Measurements from ENCODE around the gene BDKRB2. TPM values are rescaled to one million over a fixed set of nuclear protein-coding genes. Genes with fewer than 3 reads are reported as not detected.

Gene BDKRB2
- total and polyA plus RNA-seq, 2 donors (not counting 1 experiment from before 2014, with no cell fraction given), result not detected

GRCh38 chr14:96287856-96288255 is 83.2 kb downstream of the BDKRB2 start:
- DNase-seq (no peak), ATAC-seq (ENCODE audit: low read depth) (no peak)
- no peaks in the 10 kb centered on the region for H3K27me3 ChIP-seq (replicated peaks in 1 of 4; ENCODE audit: control extremely low read depth in 1 of 4, control insufficient read depth in 3 of 4, insufficient read depth in 4 of 4, low read length in 3 of 4)
- Mint-ChIP-seq H3K9me3 (ENCODE audit: insufficient read depth) (no peaks in the 10 kb centered on the region), H3K4me1 (no peaks in the 10 kb centered on the region), H3K4me3 (no peak overlapping the region), H3K27me3 (no peaks in the 10 kb centered on the region), H3K27ac (no peak overlapping the region)
- H4K20me1 ChIP-seq (ENCODE audit: control insufficient read depth, insufficient read depth, low read length, poor library complexity, severe bottlenecking), result no peaks in the 10 kb centered on the region
- CTCF ChIA-PET, result no interaction called here
- H3K4me2 ChIP-seq (replicated peaks; ENCODE audit: low read depth, low read length, poor library complexity, severe bottlenecking), result no peak overlapping the region
- peaks cover 2 to 53% of the 10 kb centered on the region in 2 experiments for H3K36me3 ChIP-seq (replicated peaks in 1 of 2; ENCODE audit: control extremely low read depth in 1 of 2, control insufficient read depth in 1 of 2, extremely low read depth in 1 of 2, insufficient read depth in 2 of 2, low read length in 1 of 2)
- H3K9ac ChIP-seq (ENCODE audit: low read length), result no peak overlapping the region
- POLR2A ChIA-PET, result no interaction called here
- H2AFZ ChIP-seq (ENCODE audit: insufficient read depth, low read depth, low read length, poor library complexity, severe bottlenecking), result no peak overlapping the region
- no peaks in the 10 kb centered on the region for H3K9me3 ChIP-seq (ENCODE audit: control extremely low read depth in 1 of 3, control insufficient read depth in 2 of 3, insufficient read depth in 1 of 3, low read length in 2 of 3)
- intact Hi-C loops (cut with micrococcal nuclease), result no loop called here
- no peak overlapping the region for H3K4me3 ChIP-seq (ENCODE audit: control extremely low read depth in 1 of 5, extremely low read depth in 1 of 5, insufficient read depth in 1 of 5, low read depth in 2 of 5, low read length in 4 of 5)
- no peaks in the 10 kb centered on the region for H3K79me2 ChIP-seq (ENCODE audit: control insufficient read depth, insufficient read depth, low read length)
- WGBS (ENCODE audit: insufficient coverage), result no CpG with 5 or more reads among the region's 1 CpG
- TF ChIP-seq EZH2 (IDR thresholded peaks at IDR 0.05; ENCODE audit: borderline replicate concordance, insufficient read depth, low read depth, low read length, poor library complexity, severe bottlenecking) (no peak), CTCF (IDR thresholded peaks at IDR 0.05) (no peak)
- H3K27ac ChIP-seq (ENCODE audit: low read length in 2 of 2), result no peak overlapping the region
- no peaks in the 10 kb centered on the region for H3K4me1 ChIP-seq (ENCODE audit: control insufficient read depth in 2 of 2, insufficient read depth in 2 of 2, low read length in 2 of 2)

Small RNA genes lying within 50 kb of the gene (small RNA-seq; reads per million reads assigned to genes)
- gene CKS1BP1 (ENCODE audit: insufficient read length, low read depth, low replicate concordance), result not detected

Other genes with a start within 250 kb of the BDKRB2 start
- gene C14orf132, start 165.5 kb upstream of the BDKRB2 start, total RNA-seq, result 0.30 and 0.70 TPM in 2 replicates
- 0.22 and 0.85 TPM in 2 replicates for gene C14orf132, start 165.5 kb upstream of the BDKRB2 start, polyA plus RNA-seq
- gene BDKRB1, start 51.4 kb downstream of the BDKRB2 start, total RNA-seq, result not detected in 2 replicates
- gene BDKRB1, start 51.4 kb downstream of the BDKRB2 start, polyA plus RNA-seq, result not detected in 2 replicates
- gene ATG2B, start 158.5 kb downstream of the BDKRB2 start, total RNA-seq, result 37.5 and 39.6 TPM in 2 replicates
- gene ATG2B, start 158.5 kb downstream of the BDKRB2 start, polyA plus RNA-seq, result 8.1 and 12.6 TPM in 2 replicates
- 14.9 and 15.8 TPM in 2 replicates for gene GSKIP, start 158.7 kb downstream of the BDKRB2 start, total RNA-seq
- 5.7 and 6.2 TPM in 2 replicates for gene GSKIP, start 158.7 kb downstream of the BDKRB2 start, polyA plus RNA-seq
- 0.73 and 1.4 TPM in 2 replicates for gene AK7, start 187.3 kb downstream of the BDKRB2 start, total RNA-seq
- gene AK7, start 187.3 kb downstream of the BDKRB2 start, polyA plus RNA-seq, result 0.34 TPM in 1 of 2 replicates, not detected in the other

All from B cell (primary cell).